ENCODE measurements around the gene ZNF778.
"Not testable (repeated sequence)": the region's sequence is repeated elsewhere in the genome, so short reads cannot be mapped to it uniquely, and the experiment has no call there.

Gene ZNF778

GRCh38 chr16:89183463-89183862, 34.0 kb upstream of the ZNF778 start:
- no peak for DNase-seq (ENCODE audit: low read depth)

- no peak for DNase-seq (ENCODE audit: low read depth)
These were observed 33.4 kb upstream of the ZNF778 start for GRCh38 chr16:89183975-89184676.

GRCh38 chr16:89184677-89184932, 32.9 kb upstream of the ZNF778 start:
- no peak for DNase-seq (ENCODE audit: low read depth)

GRCh38 chr16:89184933-89185794, 32.3 kb upstream of the ZNF778 start:
- no peak for DNase-seq (ENCODE audit: low read depth)

- not testable (repeated sequence) for DNase-seq (ENCODE audit: low read depth)
These were observed 31.5 kb upstream of the ZNF778 start for GRCh38 chr16:89185887-89186592.

GRCh38 chr16:89186593-89187031, 30.9 kb upstream of the ZNF778 start:
- not testable (repeated sequence) for DNase-seq (ENCODE audit: low read depth)

- peak; percentile 38 for DNase-seq (ENCODE audit: low read depth)
These were observed 30.3 kb upstream of the ZNF778 start for GRCh38 chr16:89187032-89187769.

GRCh38 chr16:89187770-89188392, 29.6 kb upstream of the ZNF778 start:
- no peak for DNase-seq (ENCODE audit: low read depth)

GRCh38 chr16:89188471-89189357, 28.8 kb upstream of the ZNF778 start:
- DNase-seq (ENCODE audit: low read depth), result not testable (repeated sequence)

GRCh38 chr16:89189358-89190025, 28.0 kb upstream of the ZNF778 start:
- DNase-seq (ENCODE audit: low read depth), result no peak

GRCh38 chr16:89190150-89190958, 27.1 kb upstream of the ZNF778 start:
- DNase-seq (ENCODE audit: low read depth), result no peak

GRCh38 chr16:89191033-89191900, 26.2 kb upstream of the ZNF778 start:
- no peak for DNase-seq (ENCODE audit: low read depth)

- no peak for DNase-seq (ENCODE audit: low read depth)
These were observed 25.7 kb upstream of the ZNF778 start for GRCh38 chr16:89191901-89192185.

- DNase-seq (ENCODE audit: low read depth), result peak; percentile 52
These were observed 25.1 kb upstream of the ZNF778 start for GRCh38 chr16:89192186-89192955.

- peak; percentile 52 for DNase-seq (ENCODE audit: low read depth)
These were observed 24.4 kb upstream of the ZNF778 start for GRCh38 chr16:89192956-89193575.

- no peak for DNase-seq (ENCODE audit: low read depth)
These were observed 23.8 kb upstream of the ZNF778 start for GRCh38 chr16:89193576-89194293.

All from activated T-cell treated with anti-CD3 and anti-CD28 coated beads for 48 hours (primary cell).